Measurements from ENCODE around the gene LYST.
"Not testable (repeated sequence)": the region's sequence is repeated elsewhere in the genome, so short reads cannot be mapped to it uniquely, and the experiment has no call there.

The LYST gene

DNA sequence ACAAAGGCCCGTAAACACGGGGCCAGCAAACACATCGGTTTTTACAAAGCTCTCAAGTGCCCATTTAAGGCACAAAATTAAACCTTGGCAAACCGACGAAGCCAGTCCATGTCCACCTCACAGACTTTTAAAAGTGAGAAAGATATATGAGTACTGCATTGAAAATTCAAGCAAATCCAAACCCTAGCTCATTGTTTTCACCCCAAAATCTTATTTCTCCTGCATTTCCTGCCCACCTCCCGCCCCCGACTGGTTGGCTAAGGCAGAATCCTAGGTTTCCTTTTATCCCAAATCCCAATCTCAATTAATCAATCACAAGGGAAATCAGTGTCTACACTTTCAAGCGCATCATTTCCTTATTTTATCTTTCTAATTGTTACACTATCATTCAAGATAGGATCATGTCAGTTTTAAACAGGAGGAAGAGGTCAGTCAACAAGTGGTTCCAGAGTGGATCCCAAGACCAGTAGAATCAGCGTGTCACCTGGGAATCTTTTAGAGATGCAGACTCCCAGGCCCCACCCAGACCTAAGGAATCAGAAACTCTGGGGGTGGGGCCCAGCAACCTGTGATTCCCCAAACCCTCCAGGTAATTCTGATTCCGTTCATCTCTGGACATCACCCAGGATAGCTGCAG is 215.4 kb downstream of the LYST start:
- H3K9ac ChIP-seq (ENCODE audit: low read depth, low read length) = peak overlapping the region; percentile 60
- 55% methylated on average over 10 of the region's 10 CpGs for WGBS
- peak overlapping the region; percentile 66 for H3K4me3 ChIP-seq (ENCODE audit: low read length)
- no peaks in the 10 kb centered on the region for H3K9me3 ChIP-seq (ENCODE audit: insufficient read depth, low read depth, low read length)
- peaks cover 18% of the 10 kb centered on the region for H3K4me1 ChIP-seq (ENCODE audit: insufficient read depth, low read length)
- no peaks in the 10 kb centered on the region for H3K36me3 ChIP-seq (ENCODE audit: insufficient read depth, low read length)
- H3K27me3 ChIP-seq (ENCODE audit: insufficient read depth, low read length) = peaks cover 38% of the 10 kb centered on the region
- no peak overlapping the region for H3K27ac ChIP-seq (ENCODE audit: low read depth, low read length)

DNA sequence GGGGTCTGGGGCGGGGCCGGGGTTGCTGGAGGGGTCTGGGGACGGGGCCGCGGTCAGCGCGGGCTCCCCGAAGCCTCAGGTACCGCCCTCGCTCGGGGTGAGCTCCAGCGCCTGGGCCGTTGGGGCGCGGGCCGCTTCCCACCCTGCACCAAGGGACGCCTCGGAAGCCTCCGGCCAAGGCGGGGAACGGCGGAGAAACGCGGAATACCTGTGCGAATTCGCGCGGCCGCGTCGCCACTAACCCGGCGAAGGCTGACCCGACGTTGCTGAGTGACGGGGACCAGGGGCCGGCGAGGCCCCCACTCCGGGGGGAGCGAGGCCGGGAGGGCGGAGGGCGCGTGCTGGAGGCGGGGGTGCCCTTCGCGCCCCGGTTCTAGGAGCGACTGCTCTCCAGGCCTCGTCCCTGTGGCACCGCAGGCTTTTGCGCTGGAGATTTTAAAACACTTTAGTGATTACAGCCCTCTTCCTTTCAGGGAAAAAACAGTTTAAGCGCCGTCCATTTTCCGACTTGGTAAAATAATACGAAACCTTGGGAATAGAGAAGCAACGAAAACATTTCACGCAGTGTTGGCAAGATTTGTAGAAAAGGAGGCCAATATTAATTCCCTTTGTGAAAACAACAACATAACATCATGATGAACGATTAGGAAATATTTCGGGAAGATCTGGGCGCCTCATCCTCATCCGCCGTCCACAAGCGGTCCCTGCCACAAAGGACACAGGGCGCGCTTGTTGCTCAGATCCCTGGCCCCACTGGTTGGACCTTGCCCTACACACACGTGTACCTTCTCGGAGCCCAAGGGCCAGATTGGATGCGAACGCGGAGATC is 216.2 kb downstream of the LYST start:
- Histone ChIP-seq H3K36me3 (ENCODE audit: insufficient read depth, low read length) (no peaks in the 10 kb centered on the region), H3K9ac (ENCODE audit: low read depth, low read length) (peak overlapping the region; percentile 60), H3K27ac (ENCODE audit: low read depth, low read length) (peak overlapping the region; percentile 67; the same call in 1 of the 2 replicates), H3K4me1 (ENCODE audit: insufficient read depth, low read length) (peaks cover 18% of the 10 kb centered on the region), H3K4me3 (ENCODE audit: low read length) (peak overlapping the region; percentile 66), H3K9me3 (ENCODE audit: insufficient read depth, low read depth, low read length) (no peaks in the 10 kb centered on the region), H3K27me3 (ENCODE audit: insufficient read depth, low read length) (peaks cover 38% of the 10 kb centered on the region)
- WGBS = 4% methylated on average over 71 of the region's 71 CpGs

DNA sequence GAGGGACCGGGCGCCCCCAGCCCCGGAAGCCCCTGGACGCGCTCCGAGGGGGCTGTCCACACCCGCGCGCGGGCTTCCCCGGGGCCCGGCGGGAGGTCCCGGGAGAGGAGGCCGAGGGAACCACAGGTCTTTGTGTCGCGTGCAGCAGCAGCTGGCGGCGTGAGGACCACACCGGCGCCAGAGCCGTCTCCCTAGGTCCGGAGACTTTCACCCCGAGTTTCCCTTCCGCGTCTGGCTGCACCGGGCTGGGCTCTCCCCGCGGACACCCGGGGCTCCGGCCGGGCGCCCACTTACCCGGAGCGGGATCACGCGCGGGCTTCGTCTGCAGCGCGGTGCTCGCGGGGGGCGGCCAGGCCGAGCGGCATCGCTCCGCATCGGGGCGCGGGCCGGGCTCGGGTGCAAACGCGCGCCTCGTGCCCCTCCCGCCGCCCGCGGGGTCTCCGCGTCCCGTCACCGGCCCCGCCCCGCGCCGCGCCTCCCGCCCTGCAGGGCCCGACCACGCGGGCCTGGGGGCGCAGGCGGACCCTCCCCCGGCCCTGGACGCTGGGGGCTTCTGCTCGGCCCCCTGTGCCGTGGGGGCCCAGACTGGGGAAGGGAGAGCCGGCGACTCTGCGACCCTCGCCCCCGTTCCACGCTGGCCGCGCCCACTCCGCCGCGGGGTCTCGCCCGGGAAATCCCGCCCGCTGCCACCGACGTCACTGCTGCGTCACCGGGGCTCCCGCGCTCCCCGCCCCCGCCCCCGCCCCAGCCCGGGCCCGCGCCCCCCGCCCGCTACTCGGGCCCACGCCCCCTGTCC is 217.1 kb downstream of the LYST start, which contains the start of gene GNG4:
TSS of gene GNG4 (minus strand) at position 417 of the 796 bp plus-strand sequence. CDS start 65,946 bp downstream, outside the sequence.
- Histone ChIP-seq H3K36me3 (ENCODE audit: insufficient read depth, low read length) (no peaks in the 10 kb centered on the region), H3K4me3 (ENCODE audit: low read length) (peak within 1 kb of the TSS; percentile 66), H3K4me1 (ENCODE audit: insufficient read depth, low read length) (peaks cover 18% of the 10 kb centered on the region), H3K27ac (ENCODE audit: low read depth, low read length) (peak within 1 kb of the TSS; percentile 67; the same call in 1 of the 2 replicates), H3K27me3 (ENCODE audit: insufficient read depth, low read length) (peaks cover 38% of the 10 kb centered on the region), H3K9ac (ENCODE audit: low read depth, low read length) (peak within 1 kb of the TSS; percentile 67), H3K9me3 (ENCODE audit: insufficient read depth, low read depth, low read length) (no peaks in the 10 kb centered on the region)
- under 1% methylated on average over 110 of the region's 111 CpGs for WGBS

- under 1% methylated on average over 30 of the region's 30 CpGs for WGBS
- H3K27ac ChIP-seq (ENCODE audit: low read depth, low read length) = no peak overlapping the region
- H3K9me3 ChIP-seq (ENCODE audit: insufficient read depth, low read depth, low read length) = no peaks in the 10 kb centered on the region
- H3K27me3 ChIP-seq (ENCODE audit: insufficient read depth, low read length) = peaks cover 38% of the 10 kb centered on the region
- no peaks in the 10 kb centered on the region for H3K36me3 ChIP-seq (ENCODE audit: insufficient read depth, low read length)
- peak overlapping the region; percentile 67; the same call in 1 of the 2 replicates for H3K9ac ChIP-seq (ENCODE audit: low read depth, low read length)
- H3K4me3 ChIP-seq (ENCODE audit: low read length) = peak overlapping the region; percentile 61
- peaks cover 18% of the 10 kb centered on the region for H3K4me1 ChIP-seq (ENCODE audit: insufficient read depth, low read length)
These were observed 217.7 kb downstream of the LYST start for GRCh38 chr1:235648954-235649367.

- peaks cover 38% of the 10 kb centered on the region for H3K27me3 ChIP-seq (ENCODE audit: insufficient read depth, low read length)
- peaks cover 21% of the 10 kb centered on the region for H3K4me1 ChIP-seq (ENCODE audit: insufficient read depth, low read length)
- peak overlapping the region; percentile 13; the same call in 1 of the 2 replicates for H3K9ac ChIP-seq (ENCODE audit: low read depth, low read length)
These were observed 218.2 kb downstream of the LYST start for GRCh38 chr1:235648407-235648907.

GRCh38 chr1:235647537-235647936 is 219.2 kb downstream of the LYST start:
- H3K36me3 ChIP-seq (ENCODE audit: insufficient read depth, low read length); H3K27ac ChIP-seq (ENCODE audit: low read depth, low read length); H3K4me3 ChIP-seq (ENCODE audit: low read length); H3K9me3 ChIP-seq (ENCODE audit: insufficient read depth, low read depth, low read length); H3K9ac ChIP-seq (ENCODE audit: low read depth, low read length): not testable (repeated sequence)
- Histone ChIP-seq H3K27me3 (ENCODE audit: insufficient read depth, low read length) (peaks cover 33% of the 10 kb centered on the region), H3K4me1 (ENCODE audit: insufficient read depth, low read length) (peaks cover 30% of the 10 kb centered on the region)
- WGBS = 90% methylated on average over 12 of the region's 12 CpGs

More at GRCh38 chr1:235648407-235648907, 218.2 kb downstream of the LYST start:
- WGBS = 4% methylated on average over 31 of the region's 31 CpGs
- no peak overlapping the region for H3K27ac ChIP-seq (ENCODE audit: low read depth, low read length)
- H3K9me3 ChIP-seq (ENCODE audit: insufficient read depth, low read depth, low read length) = no peaks in the 10 kb centered on the region
- H3K36me3 ChIP-seq (ENCODE audit: insufficient read depth, low read length) = no peaks in the 10 kb centered on the region
- H3K4me3 ChIP-seq (ENCODE audit: low read length) = peak overlapping the region; percentile 61

GRCh38 chr1:235646463-235646862 is 220.2 kb downstream of the LYST start:
- no peak overlapping the region for H3K27ac ChIP-seq (ENCODE audit: low read depth, low read length)
- no peak overlapping the region for H3K9ac ChIP-seq (ENCODE audit: low read depth, low read length)
- no peak overlapping the region for H3K4me3 ChIP-seq (ENCODE audit: low read length)
- peaks cover 36% of the 10 kb centered on the region for H3K4me1 ChIP-seq (ENCODE audit: insufficient read depth, low read length)
- 88% methylated on average over 9 of the region's 9 CpGs for WGBS
- no peaks in the 10 kb centered on the region for H3K9me3 ChIP-seq (ENCODE audit: insufficient read depth, low read depth, low read length)
- H3K36me3 ChIP-seq (ENCODE audit: insufficient read depth, low read length) = no peaks in the 10 kb centered on the region
- H3K27me3 ChIP-seq (ENCODE audit: insufficient read depth, low read length) = peaks cover 23% of the 10 kb centered on the region

DNA sequence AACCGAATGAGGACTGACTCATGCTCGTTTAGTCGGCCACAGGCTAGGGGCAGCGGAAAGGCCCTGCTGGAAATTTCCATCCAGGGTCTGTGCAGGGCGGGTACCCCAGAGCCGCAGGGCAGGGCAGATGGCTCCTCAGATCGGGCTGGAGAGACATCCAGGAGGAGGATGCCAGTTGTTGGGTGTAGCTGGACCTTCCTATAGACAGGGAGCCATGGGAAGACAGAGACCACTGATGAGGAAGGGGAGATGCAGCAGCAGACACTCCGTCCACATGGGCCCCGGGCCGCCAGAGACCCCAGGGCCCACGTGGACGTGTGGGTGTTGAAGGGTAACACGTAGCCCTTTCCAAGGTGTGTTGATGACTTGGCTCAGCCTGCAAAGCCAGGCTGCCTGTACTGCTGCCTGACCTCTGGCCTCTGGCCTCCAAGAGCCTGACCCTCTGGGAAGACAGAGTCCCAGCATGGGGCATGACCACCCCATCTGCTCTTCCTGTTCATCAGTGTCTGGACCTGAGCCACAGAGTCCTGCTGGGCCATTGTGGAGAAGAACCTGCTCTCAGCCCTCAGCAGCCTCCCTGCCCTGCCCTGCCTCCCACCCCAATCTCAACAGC is 221.9 kb downstream of the LYST start:
- peaks cover 29% of the 10 kb centered on the region; the same call in 1 of the 2 replicates for H3K4me1 ChIP-seq (ENCODE audit: insufficient read depth, low read length)
- H3K27me3 ChIP-seq (ENCODE audit: insufficient read depth, low read length) = peaks cover 11% of the 10 kb centered on the region; the same call in 1 of the 2 replicates
- H3K9ac ChIP-seq (ENCODE audit: low read depth, low read length) = no peak overlapping the region
- H3K9me3 ChIP-seq (ENCODE audit: insufficient read depth, low read depth, low read length) = no peaks in the 10 kb centered on the region
- H3K4me3 ChIP-seq (ENCODE audit: low read length) = no peak overlapping the region
- no peak overlapping the region for H3K27ac ChIP-seq (ENCODE audit: low read depth, low read length)
- no peaks in the 10 kb centered on the region for H3K36me3 ChIP-seq (ENCODE audit: insufficient read depth, low read length)
- 91% methylated on average over 13 of the region's 13 CpGs for WGBS

- peaks cover 29% of the 10 kb centered on the region; the same call in 1 of the 2 replicates for H3K4me1 ChIP-seq (ENCODE audit: insufficient read depth, low read length)
- H3K9me3 ChIP-seq (ENCODE audit: insufficient read depth, low read depth, low read length) = no peaks in the 10 kb centered on the region
- peaks cover 11% of the 10 kb centered on the region; the same call in 1 of the 2 replicates for H3K27me3 ChIP-seq (ENCODE audit: insufficient read depth, low read length)
- H3K9ac ChIP-seq (ENCODE audit: low read depth, low read length) = no peak overlapping the region
- H3K36me3 ChIP-seq (ENCODE audit: insufficient read depth, low read length) = no peaks in the 10 kb centered on the region
- no peak overlapping the region for H3K4me3 ChIP-seq (ENCODE audit: low read length)
- 93% methylated on average over 23 of the region's 23 CpGs for WGBS
- no peak overlapping the region for H3K27ac ChIP-seq (ENCODE audit: low read depth, low read length)
These were observed 222.6 kb downstream of the LYST start for GRCh38 chr1:235643837-235644692.
